KOPT-K1 (cell line): ENCODE results near the gene SOS1.
"Not testable (repeated sequence)": the region's sequence is repeated elsewhere in the genome, so short reads cannot be mapped to it uniquely, and the experiment has no call there.

Experiments
- H3K27ac ChIP-seq: fragments of 200-600 bp; sonication (generic); 2 replicates; pipeline ENCODE4 v1.5.1; 2016; ENCODE audit warnings: antibody characterized with exemption, mild to moderate bottlenecking, low read depth, low read length; ENCODE audit not compliant: poor library complexity, severe bottlenecking
- H3K36me3 ChIP-seq: fragments of 200-600 bp; sonication (generic); 2 replicates; pipeline ENCODE4 v1.5.1; 2017; ENCODE audit warnings: antibody characterized with exemption, mild to moderate bottlenecking, low read length, moderate library complexity; ENCODE audit not compliant: insufficient read depth
- H3K9me3 ChIP-seq: fragments of 200-600 bp; sonication (generic); 2 replicates; pipeline ENCODE4 v1.5.1; 2017; ENCODE audit warnings: antibody characterized with exemption, low read length, mild to moderate bottlenecking; ENCODE audit not compliant: insufficient read depth, poor library complexity, severe bottlenecking

SOS1 gene

DNA sequence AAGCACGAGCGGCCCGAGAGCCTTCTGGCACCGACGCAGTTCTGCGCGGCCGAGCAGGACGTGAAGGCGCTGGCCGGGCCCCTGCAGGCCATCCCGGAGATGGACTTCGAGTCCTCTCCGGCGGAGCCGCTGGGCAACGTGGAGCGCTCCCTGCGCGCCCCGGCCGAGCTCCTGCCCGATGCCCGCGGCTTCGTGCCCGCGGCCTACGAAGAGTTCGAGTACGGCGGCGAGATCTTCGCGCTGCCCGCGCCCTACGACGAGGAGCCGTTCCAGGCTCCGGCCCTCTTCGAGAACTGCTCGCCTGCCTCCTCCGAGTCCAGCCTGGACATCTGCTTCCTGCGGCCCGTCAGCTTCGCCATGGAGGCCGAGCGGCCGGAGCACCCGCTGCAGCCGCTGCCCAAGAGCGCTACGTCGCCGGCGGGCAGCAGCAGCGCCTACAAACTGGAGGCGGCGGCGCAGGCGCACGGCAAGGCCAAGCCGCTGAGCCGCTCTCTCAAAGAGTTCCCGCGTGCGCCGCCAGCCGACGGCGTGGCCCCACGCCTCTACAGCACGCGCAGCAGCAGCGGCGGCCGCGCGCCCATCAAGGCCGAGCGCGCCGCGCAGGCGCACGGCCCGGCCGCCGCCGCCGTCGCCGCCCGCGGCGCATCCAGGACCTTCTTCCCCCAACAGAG, 160.8 kb downstream of the SOS1 start:
- no peaks in the 10 kb centered on the region for H3K9me3 ChIP-seq
- H3K27ac ChIP-seq: no peak overlapping the region
- H3K36me3 ChIP-seq: no peaks in the 10 kb centered on the region

DNA sequence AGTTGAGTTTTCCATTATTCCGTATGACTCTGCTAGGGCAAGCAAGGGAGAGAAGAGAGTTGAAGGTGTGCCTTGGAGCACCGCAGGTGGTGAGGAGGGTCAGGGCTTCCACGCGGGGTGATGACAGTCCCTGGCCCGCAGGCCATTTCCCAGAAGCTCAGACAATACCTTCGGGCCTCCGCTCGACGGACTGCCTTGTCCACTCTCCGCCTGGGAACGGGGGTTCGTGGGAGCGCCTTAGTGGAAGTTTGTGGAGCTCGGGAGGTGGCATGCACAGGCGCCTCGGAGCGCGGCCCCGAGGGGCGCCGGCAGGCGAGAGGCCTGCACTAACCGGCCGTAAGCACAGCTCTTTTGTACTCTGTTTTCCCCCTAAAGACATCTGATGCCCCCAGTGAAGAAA, 161.4 kb downstream of the SOS1 start:
- no peak overlapping the region for H3K27ac ChIP-seq
- H3K36me3 ChIP-seq: no peaks in the 10 kb centered on the region
- no peaks in the 10 kb centered on the region for H3K9me3 ChIP-seq

GRCh38 chr2:38957972-38958371, 162.9 kb downstream of the SOS1 start:
- H3K36me3 ChIP-seq: no peaks in the 10 kb centered on the region
- H3K9me3 ChIP-seq: no peaks in the 10 kb centered on the region
- no peak overlapping the region for H3K27ac ChIP-seq

DNA sequence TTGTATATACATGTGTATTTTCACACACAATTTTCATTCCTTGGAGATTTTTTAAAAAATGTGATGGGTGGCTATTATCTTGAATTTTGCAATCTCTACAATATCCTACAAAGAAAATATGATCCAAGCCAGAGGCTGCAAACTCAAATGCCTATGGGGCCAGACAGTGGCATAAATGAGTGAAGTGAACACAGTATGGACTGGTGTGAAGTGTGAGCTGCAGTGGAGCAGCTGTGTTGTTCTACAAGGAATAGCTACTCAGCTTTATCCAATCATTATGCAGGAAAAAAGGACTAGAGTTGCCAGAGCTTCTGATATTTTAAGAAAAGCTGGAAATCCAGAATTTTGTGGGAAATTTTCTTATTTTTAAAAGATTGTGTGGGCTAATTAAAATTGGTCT, 169.1 kb downstream of the SOS1 start:
- no peak overlapping the region for H3K27ac ChIP-seq
- no peaks in the 10 kb centered on the region for H3K9me3 ChIP-seq
- H3K36me3 ChIP-seq: no peaks in the 10 kb centered on the region

GRCh38 chr2:38948995-38949394, 171.9 kb downstream of the SOS1 start:
- no peaks in the 10 kb centered on the region for H3K36me3 ChIP-seq
- no peak overlapping the region for H3K27ac ChIP-seq
- H3K9me3 ChIP-seq: no peaks in the 10 kb centered on the region

DNA sequence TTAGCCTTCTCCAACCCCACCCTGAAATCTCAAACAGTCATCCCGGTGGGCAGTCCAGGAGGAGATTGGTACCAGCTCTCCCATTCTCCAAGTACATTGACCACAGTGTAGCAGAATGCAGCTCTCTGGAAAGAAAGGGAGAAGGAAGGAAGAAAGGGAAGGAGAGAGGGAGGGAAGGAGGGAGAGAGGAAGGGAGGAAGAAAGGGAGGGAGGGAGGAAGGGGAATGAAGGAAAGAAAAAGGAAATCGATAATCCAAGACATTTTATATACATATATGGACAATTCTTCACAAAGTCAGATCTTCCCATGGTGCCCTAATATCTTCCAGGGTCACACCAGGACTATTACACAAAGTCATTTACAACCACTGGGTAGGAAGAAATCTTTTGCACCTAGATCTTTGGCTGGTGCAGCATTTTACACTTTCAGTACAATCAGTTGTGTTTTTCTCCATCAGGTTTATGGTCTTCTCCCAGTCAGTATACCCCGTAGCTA, 172.4 kb downstream of the SOS1 start:
- no peak overlapping the region for H3K27ac ChIP-seq
- H3K9me3 ChIP-seq: no peaks in the 10 kb centered on the region
- no peaks in the 10 kb centered on the region for H3K36me3 ChIP-seq

DNA sequence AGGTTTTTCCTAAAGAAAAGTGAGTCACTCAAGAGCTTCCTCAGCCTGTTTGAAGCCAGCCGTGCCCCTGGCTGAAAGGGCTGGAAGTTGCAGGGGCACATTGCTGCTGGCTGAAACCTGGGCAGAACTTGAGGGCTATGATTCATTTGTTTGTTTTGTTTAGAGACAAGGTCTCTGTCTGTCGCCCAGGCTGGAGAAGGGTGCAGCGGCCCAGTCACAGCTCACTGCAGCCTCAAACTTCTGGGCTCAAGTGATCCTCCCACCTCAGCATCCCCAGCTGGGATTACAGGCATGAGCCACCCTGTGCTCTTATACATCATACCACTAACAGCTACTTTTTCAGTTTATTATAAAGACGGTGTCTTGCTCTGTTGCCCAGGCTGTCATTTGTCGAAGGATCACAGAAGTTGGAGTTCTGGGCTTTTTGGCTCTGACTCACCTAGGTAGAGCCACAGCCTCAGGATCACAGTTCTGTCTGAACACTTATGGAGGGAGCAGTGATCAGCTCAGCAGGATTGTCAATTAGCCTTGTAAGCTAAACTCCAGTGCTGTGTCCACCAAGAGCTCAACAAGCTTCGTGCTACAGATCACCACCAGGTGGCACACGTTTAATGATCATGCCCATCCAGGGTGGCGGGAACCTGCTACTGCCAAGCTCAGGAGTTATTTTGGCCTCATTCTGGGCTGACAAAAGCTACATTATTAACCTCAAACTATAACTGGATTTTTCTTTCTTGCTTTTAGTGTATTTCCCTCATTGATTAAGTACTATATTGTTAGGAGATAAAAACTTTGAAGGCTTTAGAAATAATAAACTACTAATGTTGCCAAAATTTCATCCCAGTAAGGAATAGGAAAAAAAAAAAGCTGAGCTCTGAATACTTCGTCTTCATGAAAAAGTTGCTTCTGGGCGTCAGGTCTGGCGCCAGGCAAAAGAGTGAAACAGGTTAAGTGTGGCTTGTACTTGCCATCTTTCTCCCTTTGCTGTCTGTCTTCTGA, 173.3 kb downstream of the SOS1 start:
- Histone ChIP-seq H3K27ac (no peak overlapping the region), H3K36me3 (no peaks in the 10 kb centered on the region), H3K9me3 (no peaks in the 10 kb centered on the region)

GRCh38 chr2:38945911-38946310, 174.9 kb downstream of the SOS1 start:
- H3K36me3 ChIP-seq: no peaks in the 10 kb centered on the region
- no peak overlapping the region for H3K27ac ChIP-seq
- H3K9me3 ChIP-seq: no peaks in the 10 kb centered on the region

DNA sequence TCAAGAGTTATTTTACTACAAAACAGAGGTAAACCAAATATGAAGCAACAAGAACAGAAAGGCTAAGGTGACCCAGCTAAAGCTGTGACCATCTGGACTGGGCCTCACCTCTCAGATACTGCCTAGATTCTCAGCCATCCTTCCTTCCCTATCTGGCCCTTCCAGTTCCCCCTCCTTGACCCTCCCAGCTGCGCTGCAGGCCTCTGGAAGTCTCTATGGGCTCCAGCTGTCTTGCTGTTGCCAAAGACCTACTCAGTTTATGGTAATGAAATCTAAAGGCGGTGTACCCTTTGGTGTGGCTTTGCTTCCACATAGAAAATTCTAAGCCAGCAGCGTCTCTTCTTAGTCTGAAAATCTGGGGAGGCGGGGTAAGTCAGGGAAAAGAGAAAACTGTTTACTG, 175.5 kb downstream of the SOS1 start:
- no peak overlapping the region for H3K27ac ChIP-seq
- H3K9me3 ChIP-seq: no peaks in the 10 kb centered on the region
- no peaks in the 10 kb centered on the region for H3K36me3 ChIP-seq

DNA sequence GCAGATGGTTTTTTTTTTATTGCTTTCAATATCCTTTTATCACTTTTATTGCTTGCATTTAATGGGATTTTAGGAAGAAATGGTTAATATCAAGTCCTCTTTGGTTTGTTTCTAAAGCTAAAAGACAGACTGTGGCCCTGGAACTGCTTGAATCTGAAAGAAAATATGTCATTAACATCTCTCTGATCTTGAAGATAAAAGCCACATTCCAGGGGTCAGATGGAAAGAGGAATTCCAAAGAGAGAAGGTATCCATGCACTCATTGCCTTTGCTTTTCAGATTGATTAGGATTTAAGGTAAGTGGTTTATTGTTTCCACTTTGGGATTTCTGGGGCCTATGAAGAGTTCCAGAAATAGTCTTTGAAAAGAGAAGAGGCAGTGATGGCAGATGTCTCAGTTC, 177.1 kb downstream of the SOS1 start:
- no peak overlapping the region for H3K27ac ChIP-seq
- H3K9me3 ChIP-seq: no peaks in the 10 kb centered on the region
- no peaks in the 10 kb centered on the region for H3K36me3 ChIP-seq

DNA sequence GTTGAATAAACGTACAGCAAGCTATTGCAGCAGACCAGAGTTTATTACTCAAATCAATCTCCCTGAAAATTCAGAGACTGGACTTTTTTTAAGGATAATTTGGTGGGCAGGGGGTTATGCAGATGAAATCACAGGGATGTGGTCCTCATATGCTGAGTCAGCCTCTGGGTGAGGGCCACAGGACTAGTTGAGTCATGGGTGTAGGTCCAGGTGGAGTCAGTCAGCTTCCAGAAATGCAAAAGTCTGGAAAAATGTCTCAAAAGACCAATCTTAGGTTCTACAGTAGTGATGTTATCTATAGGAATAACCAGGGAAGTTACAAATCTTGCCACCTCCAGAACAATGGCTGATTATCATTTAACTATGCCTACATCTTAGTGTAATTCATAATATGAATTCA, 180.1 kb downstream of the SOS1 start:
- Histone ChIP-seq H3K9me3 (no peaks in the 10 kb centered on the region), H3K36me3 (no peaks in the 10 kb centered on the region), H3K27ac (no peak overlapping the region)

GRCh38 chr2:38937548-38937947, 183.3 kb downstream of the SOS1 start:
- no peak overlapping the region for H3K27ac ChIP-seq
- H3K36me3 ChIP-seq: no peaks in the 10 kb centered on the region
- H3K9me3 ChIP-seq: no peaks in the 10 kb centered on the region

GRCh38 chr2:38936516-38936915, 184.3 kb downstream of the SOS1 start:
- H3K9me3 ChIP-seq, H3K36me3 ChIP-seq, H3K27ac ChIP-seq: not testable (repeated sequence)

- Histone ChIP-seq H3K36me3 (no peaks in the 10 kb centered on the region), H3K27ac (no peak overlapping the region), H3K9me3 (no peaks in the 10 kb centered on the region)
These were observed 185.2 kb downstream of the SOS1 start for GRCh38 chr2:38935568-38936172.

- no peaks in the 10 kb centered on the region for H3K9me3 ChIP-seq
- no peaks in the 10 kb centered on the region for H3K36me3 ChIP-seq
- H3K27ac ChIP-seq: no peak overlapping the region
These were observed 186.1 kb downstream of the SOS1 start for GRCh38 chr2:38934742-38935141.
